Esophagus squamous epithelium (tissue), 5 donors: ENCODE data around the gene NECTIN2. TPM values are rescaled to one million over a fixed set of nuclear protein-coding genes. Genes with fewer than 3 reads are reported as not detected.
A peak's percentile ranks its signal among the peaks of the same experiment; 100 is the strongest.

Experiments used
- DNase-seq: peaks from one replicate; lab custom pipeline; 2025; lab: John Stamatoyannopoulos, UW
- H3K27ac ChIP-seq, 4 donors: fragments of 200-600 bp; sonication (generic); one replicate each; pipeline ENCODE4 v1.5.1; 2016 to 2019; ENCODE audit warnings: mild to moderate bottlenecking in 1 of 4
- H3K27me3 ChIP-seq, 4 donors: fragments of 200-600 bp; sonication (generic); 1 replicate in 3 of 4; 2 replicates in 1 of 4; pipeline versions ENCODE4 v1.5.1 to v1.6.0; 2017 to 2021; ENCODE audit warnings: antibody characterized with exemption in 1 of 4
- H3K36me3 ChIP-seq, 3 donors: fragments of 200-600 bp; sonication (generic); one replicate each; pipeline ENCODE4 v1.5.1; 2016 to 2019
- H3K4me1 ChIP-seq, 3 donors: fragments of 200-600 bp; sonication (generic); one replicate each; pipeline ENCODE4 v1.5.1; 2017 to 2019
- H3K4me3 ChIP-seq, 4 donors: fragments of 200-600 bp; sonication (generic); 1 replicate in 3 of 4; 2 replicates in 1 of 4; pipeline ENCODE4 v1.5.1; 2016 to 2019; ENCODE audit warnings: mild to moderate bottlenecking in 2 of 4, moderate library complexity in 1 of 4
- H3K9me3 ChIP-seq, 3 donors: fragments of 200-600 bp; sonication (generic); one replicate each; pipeline ENCODE4 v1.5.1; 2016 to 2019
- POLR2A ChIP-seq, 4 donors: fragments of 450-650 bp; IDR thresholded peaks; one replicate each; pipeline ENCODE4 v1.6.1; 2017; ENCODE audit warnings: antibody characterized with exemption in 4 of 4, mild to moderate bottlenecking in 4 of 4, moderate library complexity in 3 of 4
- WGBS, 2 donors: methylation state at CpG; one replicate each; pipeline ENCODE4 v1.1.5; 2018; 5-methylcytosine and 5-hydroxymethylcytosine counted together
- intact Hi-C: fragments of 100-400 bp; cut with DNase I; formaldehyde crosslinking; loops from one replicate; pipeline ENCODE4 v1.15.0; 2022
- total RNA-seq, 4 donors: library from RNA; depleted of rRNA; stranded (reverse); fragments of >200 nt; gene quantifications; one replicate each; pipeline ENCODE4 v1.1.0, GENCODE V29; 2016
- TF ChIP-seq, protein P1 (sequence below), 6 experiments: fragments of 450-650 bp in 4 of 6; fragments of 200-600 bp in 2 of 6; sonication (generic) in 2 of 6; IDR thresholded peaks; one replicate each; pipeline ENCODE4 v1.5.1; 2016 to 2019; ENCODE audit warnings: antibody characterized with exemption in 6 of 6, mild to moderate bottlenecking in 4 of 6, moderate library complexity in 4 of 6
- donor health status: DM: yes; HTN: yes; CAD: no.

The NECTIN2 gene
- total RNA-seq, 4 donors from 2014 or later: 42.9 to 103 (median 60.9) TPM

- Histone ChIP-seq H3K27ac (no peak overlapping the region), H3K36me3 (peaks cover 7 to 47% (median 30%) of the 10 kb centered on the region in 3 donors), H3K9me3 (no peaks in the 10 kb centered on the region), H3K4me3 (no peak overlapping the region), H3K27me3 (peaks cover 0 to 34% (median 5%) of the 10 kb centered on the region in 4 donors), H3K4me1 (peaks cover 18 to 34% (median 18%) of the 10 kb centered on the region in 3 donors)
- DNase-seq: no peak
- WGBS, 2 donors: 15 to 18% methylated on average over 17 of the region's 24 CpGs
- intact Hi-C loops: loop anchor here (5.0 kb wide), 1 partner anchor 48 kb away; no protein-coding TSS in a partner anchor
- TF ChIP-seq, protein P1, sequence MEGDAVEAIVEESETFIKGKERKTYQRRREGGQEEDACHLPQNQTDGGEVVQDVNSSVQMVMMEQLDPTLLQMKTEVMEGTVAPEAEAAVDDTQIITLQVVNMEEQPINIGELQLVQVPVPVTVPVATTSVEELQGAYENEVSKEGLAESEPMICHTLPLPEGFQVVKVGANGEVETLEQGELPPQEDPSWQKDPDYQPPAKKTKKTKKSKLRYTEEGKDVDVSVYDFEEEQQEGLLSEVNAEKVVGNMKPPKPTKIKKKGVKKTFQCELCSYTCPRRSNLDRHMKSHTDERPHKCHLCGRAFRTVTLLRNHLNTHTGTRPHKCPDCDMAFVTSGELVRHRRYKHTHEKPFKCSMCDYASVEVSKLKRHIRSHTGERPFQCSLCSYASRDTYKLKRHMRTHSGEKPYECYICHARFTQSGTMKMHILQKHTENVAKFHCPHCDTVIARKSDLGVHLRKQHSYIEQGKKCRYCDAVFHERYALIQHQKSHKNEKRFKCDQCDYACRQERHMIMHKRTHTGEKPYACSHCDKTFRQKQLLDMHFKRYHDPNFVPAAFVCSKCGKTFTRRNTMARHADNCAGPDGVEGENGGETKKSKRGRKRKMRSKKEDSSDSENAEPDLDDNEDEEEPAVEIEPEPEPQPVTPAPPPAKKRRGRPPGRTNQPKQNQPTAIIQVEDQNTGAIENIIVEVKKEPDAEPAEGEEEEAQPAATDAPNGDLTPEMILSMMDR (IDR thresholded peaks at IDR 0.05): peak; percentile 93 to 100 (median 98)
- TF ChIP-seq POLR2A (IDR thresholded peaks at IDR 0.05): no peak
These were observed 57.7 kb downstream of the NECTIN2 start for GRCh38 chr19:44903602-44904425.

DNA sequence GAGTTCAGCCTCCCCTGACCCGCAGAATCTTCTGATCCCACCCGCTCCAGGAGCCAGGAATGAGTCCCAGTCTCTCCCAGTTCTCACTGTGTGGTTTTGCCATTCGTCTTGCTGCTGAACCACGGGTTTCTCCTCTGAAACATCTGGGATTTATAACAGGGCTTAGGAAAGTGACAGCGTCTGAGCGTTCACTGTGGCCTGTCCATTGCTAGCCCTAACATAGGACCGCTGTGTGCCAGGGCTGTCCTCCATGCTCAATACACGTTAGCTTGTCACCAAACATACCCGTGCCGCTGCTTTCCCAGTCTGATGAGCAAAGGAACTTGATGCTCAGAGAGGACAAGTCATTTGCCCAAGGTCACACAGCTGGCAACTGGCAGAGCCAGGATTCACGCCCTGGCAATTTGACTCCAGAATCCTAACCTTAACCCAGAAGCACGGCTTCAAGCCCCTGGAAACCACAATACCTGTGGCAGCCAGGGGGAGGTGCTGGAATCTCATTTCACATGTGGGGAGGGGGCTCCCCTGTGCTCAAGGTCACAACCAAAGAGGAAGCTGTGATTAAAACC, 58.4 kb downstream of the NECTIN2 start:
- Histone ChIP-seq H3K36me3 (peaks cover 7 to 40% (median 30%) of the 10 kb centered on the region in 3 donors), H3K27ac (no peak overlapping the region), H3K9me3 (no peaks in the 10 kb centered on the region), H3K4me1 (peaks cover 18 to 34% (median 18%) of the 10 kb centered on the region in 3 donors), H3K27me3 (peaks cover 0 to 34% (median 5%) of the 10 kb centered on the region in 4 donors), H3K4me3 (no peak overlapping the region)
- DNase-seq: no peak
- intact Hi-C loops: loop anchor here (5.0 kb wide), 1 partner anchor 48 kb away; no protein-coding TSS in a partner anchor
- WGBS, 2 donors: 34 to 57% methylated on average over 7 to 10 of the region's 12 CpGs
- no peak for TF ChIP-seq POLR2A (IDR thresholded peaks at IDR 0.05)
- TF ChIP-seq, protein P1 (IDR thresholded peaks at IDR 0.05): no peak

DNA sequence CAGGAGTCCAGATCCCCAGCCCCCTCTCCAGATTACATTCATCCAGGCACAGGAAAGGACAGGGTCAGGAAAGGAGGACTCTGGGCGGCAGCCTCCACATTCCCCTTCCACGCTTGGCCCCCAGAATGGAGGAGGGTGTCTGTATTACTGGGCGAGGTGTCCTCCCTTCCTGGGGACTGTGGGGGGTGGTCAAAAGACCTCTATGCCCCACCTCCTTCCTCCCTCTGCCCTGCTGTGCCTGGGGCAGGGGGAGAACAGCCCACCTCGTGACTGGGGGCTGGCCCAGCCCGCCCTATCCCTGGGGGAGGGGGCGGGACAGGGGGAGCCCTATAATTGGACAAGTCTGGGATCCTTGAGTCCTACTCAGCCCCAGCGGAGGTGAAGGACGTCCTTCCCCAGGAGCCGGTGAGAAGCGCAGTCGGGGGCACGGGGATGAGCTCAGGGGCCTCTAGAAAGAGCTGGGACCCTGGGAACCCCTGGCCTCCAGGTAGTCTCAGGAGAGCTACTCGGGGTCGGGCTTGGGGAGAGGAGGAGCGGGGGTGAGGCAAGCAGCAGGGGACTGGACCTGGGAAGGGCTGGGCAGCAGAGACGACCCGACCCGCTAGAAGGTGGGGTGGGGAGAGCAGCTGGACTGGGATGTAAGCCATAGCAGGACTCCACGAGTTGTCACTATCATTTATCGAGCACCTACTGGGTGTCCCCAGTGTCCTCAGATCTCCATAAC, 59.5 kb downstream of the NECTIN2 start, which contains the start of gene APOE:
Gene APOE, plus strand, starts transcription at position 360 of the 724 bp plus-strand sequence. CDS start 829 bp downstream, outside the sequence.
- WGBS, 2 donors: 0 to 10% methylated on average over 7 to 8 of the region's 20 CpGs
- no peak for DNase-seq
- H3K27ac ChIP-seq: peak within 1 kb of the TSS in 3 of 4 donors; percentile 0 to 30 (median 7)

GRCh38 chr19:44907613-44908012, 61.5 kb downstream of the NECTIN2 start:
- no peak for TF ChIP-seq POLR2A (IDR thresholded peaks at IDR 0.05)
- TF ChIP-seq, protein P1 (IDR thresholded peaks at IDR 0.05): no peak
- H3K36me3 ChIP-seq: peaks cover 0 to 9% (median 5%) of the 10 kb centered on the region in 3 donors
- H3K4me3 ChIP-seq: no peak overlapping the region
- no peak for DNase-seq
- peaks cover 0 to 34% (median 5%) of the 10 kb centered on the region in 4 donors for H3K27me3 ChIP-seq
- H3K4me1 ChIP-seq: peaks cover 18 to 49% (median 26%) of the 10 kb centered on the region in 3 donors
- intact Hi-C loops: no loop called here
- WGBS, 2 donors: 88 to 90% methylated on average over 4 to 11 of the region's 12 CpGs
- H3K27ac ChIP-seq: no peak overlapping the region
- H3K9me3 ChIP-seq: no peaks in the 10 kb centered on the region

More for the DNA sequence above, 59.5 kb downstream of the NECTIN2 start, which contains the start of gene APOE:
- intact Hi-C loops: no loop called here
- Histone ChIP-seq H3K36me3 (peaks cover 7 to 29% (median 22%) of the 10 kb centered on the region in 3 donors), H3K4me3 (peak within 1 kb of the TSS in 3 of 4 donors; percentile 21 to 51 (median 30)), H3K9me3 (no peaks in the 10 kb centered on the region), H3K27me3 (peaks cover 0 to 34% (median 5%) of the 10 kb centered on the region in 4 donors), H3K4me1 (peaks cover 18 to 38% (median 18%) of the 10 kb centered on the region in 3 donors)
- peak in 1 of 4 donors; percentile 13 for TF ChIP-seq POLR2A (IDR thresholded peaks at IDR 0.05)
- TF ChIP-seq, protein P1 (IDR thresholded peaks at IDR 0.05): no peak
